ENCODE data around the gene GHDC. TPM values are rescaled to one million over a fixed set of nuclear protein-coding genes. Genes with fewer than 3 reads are reported as not detected.

Gene GHDC
- total and polyA plus RNA-seq, 3 experiments from 2014 or later, result 18.4 to 23.1 (median 21.7) TPM

- peak overlapping the region in 1 of 8 donors; percentile 34 for H3K27ac Mint-ChIP-seq
- Histone ChIP-seq H3K4me1 (ENCODE audit: insufficient read depth, low read length) (peaks cover 44% of the 10 kb centered on the region), H3K4me3 (ENCODE audit: low read length) (peak overlapping the region; percentile 45), H3K27me3 (ENCODE audit: insufficient read depth, low read length, poor library complexity, severe bottlenecking) (no peaks in the 10 kb centered on the region), H3K9me3 (ENCODE audit: low read length) (no peaks in the 10 kb centered on the region), H3K36me3 (ENCODE audit: insufficient read depth, low read length) (no peaks in the 10 kb centered on the region), H3K27ac (ENCODE audit: low read depth, low read length) (no peak overlapping the region)
- peaks cover 14 to 20% of the 10 kb centered on the region in 2 donors for H3K27me3 Mint-ChIP-seq
- DNase-seq, result no peak
- peaks cover 39 to 59% (median 42%) of the 10 kb centered on the region in 3 donors for H3K4me1 Mint-ChIP-seq
- no peaks in the 10 kb centered on the region for H3K9me3 Mint-ChIP-seq
- CTCF ChIA-PET, result interaction anchor here (0.9 to 1.8 kb wide), 9 partner anchors 8 to 226 kb away, joined by 3 to 9 read pairs (median 3); partner anchors contain the start of genes GHDC and HSPB9
- H3K36me3 Mint-ChIP-seq, result peaks cover 0 to 3% (median 0%) of the 10 kb centered on the region in 3 donors
- H3K4me3 Mint-ChIP-seq, result peak overlapping the region in 6 of 7 donors; percentile 41 to 81 (median 54)
- POLR2A ChIA-PET, result no interaction called here
Observed at GRCh38 chr17:42180411-42180921, 13.8 kb downstream of the GHDC start.

DNA sequence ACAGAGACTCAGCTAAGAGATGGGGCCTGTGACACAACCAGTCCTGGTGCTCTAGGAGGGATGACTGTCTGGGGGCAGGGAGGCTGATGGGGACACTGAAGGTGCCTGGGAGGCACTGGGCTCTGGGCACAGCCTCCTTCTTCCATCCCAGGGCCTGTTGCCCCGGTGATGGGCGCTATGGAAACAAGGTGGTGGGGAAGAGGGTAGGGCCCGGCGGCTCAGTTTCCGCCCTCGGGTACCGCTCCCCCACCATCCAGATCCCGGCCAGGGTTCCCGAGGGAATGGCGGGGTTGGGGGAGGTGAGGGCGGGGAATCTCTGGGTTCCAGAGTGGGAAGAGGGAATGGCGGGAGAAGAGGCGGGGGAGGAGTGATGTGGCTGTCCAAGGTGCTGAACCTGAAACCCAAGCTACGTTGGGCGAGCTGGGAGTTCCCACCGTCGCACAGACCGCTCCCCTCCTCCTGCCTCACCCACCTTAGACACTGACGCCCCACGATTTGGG is 14.3 kb downstream of the GHDC start:
- no peaks in the 10 kb centered on the region for H3K27me3 ChIP-seq (ENCODE audit: insufficient read depth, low read length, poor library complexity, severe bottlenecking)
- H3K36me3 ChIP-seq (ENCODE audit: insufficient read depth, low read length), result no peaks in the 10 kb centered on the region
- peaks cover 14 to 20% of the 10 kb centered on the region in 2 donors for H3K27me3 Mint-ChIP-seq
- DNase-seq, result peak in 1 of 5 donors; percentile 19
- H3K9me3 Mint-ChIP-seq, result no peaks in the 10 kb centered on the region
- peak overlapping the region; percentile 44 to 81 (median 56) for H3K4me3 Mint-ChIP-seq
- H3K27ac ChIP-seq (ENCODE audit: low read depth, low read length), result no peak overlapping the region
- no peak overlapping the region for H3K4me3 ChIP-seq (ENCODE audit: low read length)
- peak overlapping the region in 2 of 8 donors; percentile 9 to 34 for H3K27ac Mint-ChIP-seq
- ChIA-PET CTCF (interaction anchor here (0.9 to 1.5 kb wide), 5 partner anchors 17 to 226 kb away, joined by 3 to 4 read pairs (median 3); no protein-coding TSS in a partner anchor), POLR2A (no interaction called here)
- no peaks in the 10 kb centered on the region for H3K9me3 ChIP-seq (ENCODE audit: low read length)
- peaks cover 37 to 56% (median 38%) of the 10 kb centered on the region in 3 donors for H3K4me1 Mint-ChIP-seq
- H3K4me1 ChIP-seq (ENCODE audit: insufficient read depth, low read length), result peaks cover 41% of the 10 kb centered on the region
- H3K36me3 Mint-ChIP-seq, result peaks cover 0 to 3% (median 0%) of the 10 kb centered on the region in 3 donors

- H3K36me3 Mint-ChIP-seq, result peaks cover 0 to 3% (median 0%) of the 10 kb centered on the region in 3 donors
- no peak overlapping the region for H3K27ac ChIP-seq (ENCODE audit: low read depth, low read length)
- POLR2A ChIA-PET, result no interaction called here
- no peak for DNase-seq
- no peaks in the 10 kb centered on the region for H3K36me3 ChIP-seq (ENCODE audit: insufficient read depth, low read length)
- H3K9me3 ChIP-seq (ENCODE audit: low read length), result no peaks in the 10 kb centered on the region
- H3K27ac Mint-ChIP-seq, result peak overlapping the region in 1 of 8 donors; percentile 9
- H3K4me1 Mint-ChIP-seq, result peaks cover 31 to 50% (median 33%) of the 10 kb centered on the region in 3 donors
- CTCF ChIA-PET, result no interaction called here
- no peak overlapping the region for H3K4me3 ChIP-seq (ENCODE audit: low read length)
- no peaks in the 10 kb centered on the region for H3K9me3 Mint-ChIP-seq
- H3K27me3 Mint-ChIP-seq, result peaks cover 14 to 20% of the 10 kb centered on the region in 2 donors
- peaks cover 35% of the 10 kb centered on the region for H3K4me1 ChIP-seq (ENCODE audit: insufficient read depth, low read length)
- peak overlapping the region in 5 of 7 donors; percentile 33 to 81 (median 60) for H3K4me3 Mint-ChIP-seq
- no peaks in the 10 kb centered on the region for H3K27me3 ChIP-seq (ENCODE audit: insufficient read depth, low read length, poor library complexity, severe bottlenecking)
Observed at GRCh38 chr17:42179335-42179734, 15.0 kb downstream of the GHDC start.

GRCh38 chr17:42178817-42179216 is 15.5 kb downstream of the GHDC start:
- DNase-seq, result peak in 1 of 5 donors; percentile 31
- Histone ChIP-seq H3K27me3 (ENCODE audit: insufficient read depth, low read length, poor library complexity, severe bottlenecking) (no peaks in the 10 kb centered on the region), H3K9me3 (ENCODE audit: low read length) (no peaks in the 10 kb centered on the region), H3K4me3 (ENCODE audit: low read length) (no peak overlapping the region), H3K27ac (ENCODE audit: low read depth, low read length) (no peak overlapping the region), H3K4me1 (ENCODE audit: insufficient read depth, low read length) (peaks cover 34% of the 10 kb centered on the region), H3K36me3 (ENCODE audit: insufficient read depth, low read length) (no peaks in the 10 kb centered on the region)
- no peaks in the 10 kb centered on the region for H3K9me3 Mint-ChIP-seq
- peaks cover 29 to 47% (median 31%) of the 10 kb centered on the region in 3 donors for H3K4me1 Mint-ChIP-seq
- peak overlapping the region in 3 of 7 donors; percentile 45 to 74 (median 70) for H3K4me3 Mint-ChIP-seq
- POLR2A ChIA-PET, result no interaction called here
- H3K36me3 Mint-ChIP-seq, result peaks cover 0 to 2% (median 0%) of the 10 kb centered on the region in 3 donors
- peaks cover 14 to 20% of the 10 kb centered on the region in 2 donors for H3K27me3 Mint-ChIP-seq
- peak overlapping the region in 3 of 8 donors; percentile 9 to 86 (median 50) for H3K27ac Mint-ChIP-seq
- CTCF ChIA-PET, result no interaction called here

- DNase-seq, result no peak
- Histone ChIP-seq H3K9me3 (ENCODE audit: low read length) (no peaks in the 10 kb centered on the region), H3K4me3 (ENCODE audit: low read length) (no peak overlapping the region), H3K36me3 (ENCODE audit: insufficient read depth, low read length) (no peaks in the 10 kb centered on the region), H3K27me3 (ENCODE audit: insufficient read depth, low read length, poor library complexity, severe bottlenecking) (no peaks in the 10 kb centered on the region), H3K4me1 (ENCODE audit: insufficient read depth, low read length) (peaks cover 23% of the 10 kb centered on the region), H3K27ac (ENCODE audit: low read depth, low read length) (no peak overlapping the region)
- H3K36me3 Mint-ChIP-seq, result no peaks in the 10 kb centered on the region
- POLR2A ChIA-PET, result no interaction called here
- CTCF ChIA-PET, result no interaction called here
- H3K4me3 Mint-ChIP-seq, result peak overlapping the region in 1 of 7 donors; percentile 82
- no peaks in the 10 kb centered on the region for H3K9me3 Mint-ChIP-seq
- peaks cover 14 to 20% of the 10 kb centered on the region in 2 donors for H3K27me3 Mint-ChIP-seq
- peak overlapping the region in 1 of 8 donors; percentile 50 for H3K27ac Mint-ChIP-seq
- H3K4me1 Mint-ChIP-seq, result peaks cover 19 to 36% (median 22%) of the 10 kb centered on the region in 3 donors
Observed at GRCh38 chr17:42177684-42178083, 16.6 kb downstream of the GHDC start.

DNA sequence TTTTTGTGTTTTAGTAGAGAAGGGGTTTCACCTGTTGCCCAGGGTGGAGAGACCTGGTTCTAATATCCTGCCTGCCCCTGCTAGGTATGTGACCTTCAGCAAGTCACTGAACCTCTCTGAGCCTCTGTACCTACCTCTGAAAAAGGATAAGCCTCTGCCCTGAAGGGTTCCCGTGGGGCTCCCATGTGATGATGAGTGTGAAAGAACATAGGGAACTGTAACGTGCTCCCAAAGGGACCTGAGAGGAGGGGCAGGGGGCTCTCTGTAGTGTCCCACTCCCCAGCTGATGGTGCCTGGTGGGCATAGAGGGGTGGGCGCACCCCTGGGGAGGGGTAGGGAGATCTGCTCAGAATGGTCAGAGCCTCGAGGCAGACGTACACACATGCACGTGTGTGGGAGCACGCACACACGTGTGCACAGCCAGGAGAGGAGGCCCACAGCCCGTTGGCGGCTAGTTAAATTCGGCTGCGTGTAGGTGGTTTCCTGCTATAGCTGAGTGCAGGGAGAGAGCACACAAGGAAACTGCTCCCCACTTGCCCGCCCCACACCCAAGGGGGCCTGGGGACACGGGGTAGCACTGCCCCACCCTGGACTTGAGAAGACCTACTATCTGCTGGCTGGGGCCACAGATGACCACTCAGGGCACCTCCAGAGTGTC is 20.0 kb downstream of the GHDC start:
- no peak overlapping the region for H3K27ac ChIP-seq (ENCODE audit: low read depth, low read length)
- Mint-ChIP-seq H3K9me3 (no peaks in the 10 kb centered on the region), H3K27me3 (peaks cover 6 to 10% of the 10 kb centered on the region in 2 donors), H3K27ac (no peak overlapping the region), H3K4me3 (no peak overlapping the region), H3K4me1 (peaks cover 9 to 13% (median 9%) of the 10 kb centered on the region in 3 donors), H3K36me3 (no peaks in the 10 kb centered on the region)
- H3K27me3 ChIP-seq (ENCODE audit: insufficient read depth, low read length, poor library complexity, severe bottlenecking), result no peaks in the 10 kb centered on the region
- no peak overlapping the region for H3K4me3 ChIP-seq (ENCODE audit: low read length)
- no peaks in the 10 kb centered on the region for H3K36me3 ChIP-seq (ENCODE audit: insufficient read depth, low read length)
- ChIA-PET CTCF (interaction anchor here (1.0 kb wide), 1 partner anchor 13 kb away, joined by 4 read pairs; no protein-coding TSS in a partner anchor), POLR2A (no interaction called here)
- H3K9me3 ChIP-seq (ENCODE audit: low read length), result no peaks in the 10 kb centered on the region
- H3K4me1 ChIP-seq (ENCODE audit: insufficient read depth, low read length), result peaks cover 3% of the 10 kb centered on the region
- DNase-seq, result no peak

- Mint-ChIP-seq H3K27ac (no peak overlapping the region), H3K4me3 (no peak overlapping the region), H3K36me3 (no peaks in the 10 kb centered on the region), H3K27me3 (peaks cover 0 to 7% of the 10 kb centered on the region in 2 donors), H3K4me1 (no peaks in the 10 kb centered on the region), H3K9me3 (no peaks in the 10 kb centered on the region)
- Histone ChIP-seq H3K9me3 (ENCODE audit: low read length) (no peaks in the 10 kb centered on the region), H3K36me3 (ENCODE audit: insufficient read depth, low read length) (no peaks in the 10 kb centered on the region), H3K4me3 (ENCODE audit: low read length) (no peak overlapping the region), H3K27ac (ENCODE audit: low read depth, low read length) (no peak overlapping the region), H3K27me3 (ENCODE audit: insufficient read depth, low read length, poor library complexity, severe bottlenecking) (no peaks in the 10 kb centered on the region), H3K4me1 (ENCODE audit: insufficient read depth, low read length) (no peaks in the 10 kb centered on the region)
- ChIA-PET POLR2A (no interaction called here), CTCF (interaction anchor here (1.2 kb wide), 1 partner anchor 9 kb away, joined by 3 read pairs; the partner anchor contains the start of gene KCNH4)
- no peak for DNase-seq
Observed at GRCh38 chr17:42171831-42172230, 22.5 kb downstream of the GHDC start.

GRCh38 chr17:42169351-42169750 is 24.9 kb downstream of the GHDC start:
- no peaks in the 10 kb centered on the region for H3K4me1 Mint-ChIP-seq
- H3K27ac ChIP-seq (ENCODE audit: low read depth, low read length), result no peak overlapping the region
- no peak overlapping the region for H3K4me3 ChIP-seq (ENCODE audit: low read length)
- ChIA-PET CTCF (no interaction called here), POLR2A (no interaction called here)
- no peak for DNase-seq
- H3K27me3 ChIP-seq (ENCODE audit: insufficient read depth, low read length, poor library complexity, severe bottlenecking), result no peaks in the 10 kb centered on the region
- peaks cover 0 to 10% of the 10 kb centered on the region in 2 donors for H3K27me3 Mint-ChIP-seq
- H3K36me3 ChIP-seq (ENCODE audit: insufficient read depth, low read length), result no peaks in the 10 kb centered on the region
- no peaks in the 10 kb centered on the region for H3K9me3 ChIP-seq (ENCODE audit: low read length)
- H3K4me1 ChIP-seq (ENCODE audit: insufficient read depth, low read length), result no peaks in the 10 kb centered on the region
- H3K9me3 Mint-ChIP-seq, result no peaks in the 10 kb centered on the region
- H3K36me3 Mint-ChIP-seq, result no peaks in the 10 kb centered on the region
- H3K4me3 Mint-ChIP-seq, result no peak overlapping the region
- no peak overlapping the region for H3K27ac Mint-ChIP-seq

Measured in CD8-positive, alpha-beta memory T cell (primary cell).